Measurements from ENCODE around the gene TAGLN3.

The TAGLN3 gene

GRCh38 chr3:111967068-111967467 lies 31.7 kb upstream of the TAGLN3 start:
- Histone ChIP-seq H3K4me2 (ENCODE audit: low read length) (peak overlapping the region; percentile 64), H3K27me3 (ENCODE audit: low read depth, low read length) (peaks cover 3% of the 10 kb centered on the region; the same call in 1 of the 2 replicates), H3K36me3 (replicated peaks; ENCODE audit: low read depth, low read length) (no peaks in the 10 kb centered on the region), H3K27ac (ENCODE audit: low read length) (no peak overlapping the region), H3K4me3 (ENCODE audit: low read length) (peak overlapping the region; percentile 57; the same call in 1 of the 2 replicates), H2AFZ (ENCODE audit: low read depth, low read length) (0 out of 2 replicates have a peak overlapping the region, but pooled peaks have one; percentile 19), H3K4me1 (ENCODE audit: low read length) (peaks cover 6% of the 10 kb centered on the region; the same call in 1 of the 2 replicates), H3K9ac (ENCODE audit: low read length) (no peak overlapping the region), H4K20me1 (ENCODE audit: insufficient read depth, low read length) (no peaks in the 10 kb centered on the region), H3K79me2 (ENCODE audit: low read length) (no peaks in the 10 kb centered on the region), H3K9me3 (ENCODE audit: insufficient read depth, low read length) (no peaks in the 10 kb centered on the region)
- TF ChIP-seq, protein P1, sequence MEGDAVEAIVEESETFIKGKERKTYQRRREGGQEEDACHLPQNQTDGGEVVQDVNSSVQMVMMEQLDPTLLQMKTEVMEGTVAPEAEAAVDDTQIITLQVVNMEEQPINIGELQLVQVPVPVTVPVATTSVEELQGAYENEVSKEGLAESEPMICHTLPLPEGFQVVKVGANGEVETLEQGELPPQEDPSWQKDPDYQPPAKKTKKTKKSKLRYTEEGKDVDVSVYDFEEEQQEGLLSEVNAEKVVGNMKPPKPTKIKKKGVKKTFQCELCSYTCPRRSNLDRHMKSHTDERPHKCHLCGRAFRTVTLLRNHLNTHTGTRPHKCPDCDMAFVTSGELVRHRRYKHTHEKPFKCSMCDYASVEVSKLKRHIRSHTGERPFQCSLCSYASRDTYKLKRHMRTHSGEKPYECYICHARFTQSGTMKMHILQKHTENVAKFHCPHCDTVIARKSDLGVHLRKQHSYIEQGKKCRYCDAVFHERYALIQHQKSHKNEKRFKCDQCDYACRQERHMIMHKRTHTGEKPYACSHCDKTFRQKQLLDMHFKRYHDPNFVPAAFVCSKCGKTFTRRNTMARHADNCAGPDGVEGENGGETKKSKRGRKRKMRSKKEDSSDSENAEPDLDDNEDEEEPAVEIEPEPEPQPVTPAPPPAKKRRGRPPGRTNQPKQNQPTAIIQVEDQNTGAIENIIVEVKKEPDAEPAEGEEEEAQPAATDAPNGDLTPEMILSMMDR (IDR thresholded peaks at IDR 0.05; ENCODE audit: low read depth, low read length): no peak
- no peak for TF ChIP-seq EZH2phosphoT487 (IDR thresholded peaks at IDR 0.05; ENCODE audit: low read depth)

GRCh38 chr3:111967651-111968274 lies 31.0 kb upstream of the TAGLN3 start:
- Histone ChIP-seq H3K36me3 (replicated peaks; ENCODE audit: low read depth, low read length) (no peaks in the 10 kb centered on the region), H3K4me2 (ENCODE audit: low read length) (peak overlapping the region; percentile 64), H3K79me2 (ENCODE audit: low read length) (no peaks in the 10 kb centered on the region), H3K9me3 (ENCODE audit: insufficient read depth, low read length) (no peaks in the 10 kb centered on the region), H3K9ac (ENCODE audit: low read length) (peak overlapping the region; percentile 28; the same call in 1 of the 2 replicates), H2AFZ (ENCODE audit: low read depth, low read length) (no peak overlapping the region), H3K27ac (ENCODE audit: low read length) (no peak overlapping the region), H3K4me1 (ENCODE audit: low read length) (peaks cover 6% of the 10 kb centered on the region; the same call in 1 of the 2 replicates), H4K20me1 (ENCODE audit: insufficient read depth, low read length) (no peaks in the 10 kb centered on the region), H3K27me3 (ENCODE audit: low read depth, low read length) (peaks cover 3% of the 10 kb centered on the region; the same call in 1 of the 2 replicates), H3K4me3 (ENCODE audit: low read length) (peak overlapping the region; percentile 57)
- TF ChIP-seq, protein P1 (IDR thresholded peaks at IDR 0.05; ENCODE audit: low read depth, low read length): peak; percentile 89
- no peak for TF ChIP-seq EZH2phosphoT487 (IDR thresholded peaks at IDR 0.05; ENCODE audit: low read depth)

- no peak overlapping the region for H3K27ac ChIP-seq (ENCODE audit: low read length)
- H3K9me3 ChIP-seq (ENCODE audit: insufficient read depth, low read length): no peaks in the 10 kb centered on the region
- peaks cover 3% of the 10 kb centered on the region; the same call in 1 of the 2 replicates for H3K27me3 ChIP-seq (ENCODE audit: low read depth, low read length)
- no peaks in the 10 kb centered on the region for H3K36me3 ChIP-seq (replicated peaks; ENCODE audit: low read depth, low read length)
- no peaks in the 10 kb centered on the region for H4K20me1 ChIP-seq (ENCODE audit: insufficient read depth, low read length)
- H3K4me2 ChIP-seq (ENCODE audit: low read length): no peak overlapping the region
- no peak overlapping the region for H3K4me3 ChIP-seq (ENCODE audit: low read length)
- H3K4me1 ChIP-seq (ENCODE audit: low read length): peaks cover 6% of the 10 kb centered on the region; the same call in 1 of the 2 replicates
- H3K9ac ChIP-seq (ENCODE audit: low read length): no peak overlapping the region
- H2AFZ ChIP-seq (ENCODE audit: low read depth, low read length): no peak overlapping the region
- no peaks in the 10 kb centered on the region for H3K79me2 ChIP-seq (ENCODE audit: low read length)
- TF ChIP-seq, protein P1 (IDR thresholded peaks at IDR 0.05; ENCODE audit: low read depth, low read length): no peak
- no peak for TF ChIP-seq EZH2phosphoT487 (IDR thresholded peaks at IDR 0.05; ENCODE audit: low read depth)
Observed at GRCh38 chr3:111968319-111969054, 30.2 kb upstream of the TAGLN3 start.

GRCh38 chr3:111970376-111970775 lies 28.3 kb upstream of the TAGLN3 start:
- H3K4me2 ChIP-seq (ENCODE audit: low read length): no peak overlapping the region
- TF ChIP-seq EZH2phosphoT487 (IDR thresholded peaks at IDR 0.05; ENCODE audit: low read depth): no peak
- TF ChIP-seq, protein P1 (IDR thresholded peaks at IDR 0.05; ENCODE audit: low read depth, low read length): no peak
- H2AFZ ChIP-seq (ENCODE audit: low read depth, low read length): no peak overlapping the region
- no peaks in the 10 kb centered on the region for H4K20me1 ChIP-seq (ENCODE audit: insufficient read depth, low read length)
- H3K4me3 ChIP-seq (ENCODE audit: low read length): no peak overlapping the region
- H3K27me3 ChIP-seq (ENCODE audit: low read depth, low read length): peaks cover 3% of the 10 kb centered on the region; the same call in 1 of the 2 replicates
- H3K9me3 ChIP-seq (ENCODE audit: insufficient read depth, low read length): no peaks in the 10 kb centered on the region
- H3K27ac ChIP-seq (ENCODE audit: low read length): no peak overlapping the region
- no peaks in the 10 kb centered on the region for H3K79me2 ChIP-seq (ENCODE audit: low read length)
- H3K4me1 ChIP-seq (ENCODE audit: low read length): peaks cover 6% of the 10 kb centered on the region; the same call in 1 of the 2 replicates
- no peak overlapping the region for H3K9ac ChIP-seq (ENCODE audit: low read length)
- no peaks in the 10 kb centered on the region for H3K36me3 ChIP-seq (replicated peaks; ENCODE audit: low read depth, low read length)

All from OCI-LY3 (cell line).